Kidney (tissue), 14 donors: ENCODE data around the gene KCNE2. TPM values are rescaled to one million over a fixed set of nuclear protein-coding genes. Genes with fewer than 3 reads are reported as not detected.

ENCODE experiments used
- DNase-seq, 5 donors: peaks; one replicate each; pipeline ENCODE4 v3.0.0-alpha.2; 2013 to 2020
- FAIRE-seq: peaks from 2 replicates; lab custom pipeline; 2012; peaks lifted over from hg19 to GRCh38; lab: Jason Lieb, UNC
- H3K27ac ChIP-seq, 2 donors: one replicate each; pipeline ENCODE4 v1.7.0; 2013; ENCODE audit warnings: low read depth in 2 of 2, low read length in 2 of 2, inconsistent platforms in 1 of 2
- H3K27me3 ChIP-seq: one replicate; pipeline ENCODE4 v1.7.1; 2013; ENCODE audit warnings: low read length, inconsistent platforms; ENCODE audit not compliant: control insufficient read depth, insufficient read depth
- H3K36me3 ChIP-seq, 3 donors: one replicate each; pipeline versions ENCODE4 v1.7.0 to v1.7.1; 2013; ENCODE audit warnings: low read length in 3 of 3, control low read depth in 1 of 3, inconsistent platforms in 1 of 3; ENCODE audit not compliant: insufficient read depth in 3 of 3, control insufficient read depth in 2 of 3
- H3K4me1 ChIP-seq, 3 donors: one replicate each; pipeline versions ENCODE4 v1.7.0 to v1.7.1; 2013; ENCODE audit warnings: low read length in 3 of 3, inconsistent platforms in 1 of 3, low read depth in 1 of 3; ENCODE audit not compliant: control insufficient read depth in 2 of 3, insufficient read depth in 2 of 3
- H3K4me3 ChIP-seq, 3 donors: one replicate each; pipeline versions ENCODE4 v1.7.0 to v1.8.1; 2013; ENCODE audit warnings: low read length in 3 of 3, control low read depth in 1 of 3, inconsistent platforms in 1 of 3
- H3K9ac ChIP-seq, 3 donors: one replicate each; pipeline versions ENCODE4 v1.7.0 to v1.7.1; 2013; ENCODE audit warnings: low read length in 3 of 3, control low read depth in 1 of 3, inconsistent platforms in 1 of 3
- H3K9me3 ChIP-seq, 3 donors: one replicate each; pipeline versions ENCODE4 v1.7.0 to v1.7.1; 2013; ENCODE audit warnings: low read length in 3 of 3, control low read depth in 1 of 3, inconsistent platforms in 1 of 3; ENCODE audit not compliant: control insufficient read depth in 2 of 3, insufficient read depth in 1 of 3
- CTCF ChIP-seq: IDR thresholded peaks from 3 replicates; pipeline ENCODE4 v1.5.1; 2012; ENCODE audit warnings: mild to moderate bottlenecking, moderate library complexity, borderline replicate concordance; ENCODE audit not compliant: insufficient read depth; ENCODE audit errors: extremely low read depth
- intact Hi-C: fragments of 100-400 bp; cut with DNase I; formaldehyde crosslinking; loops from one replicate; pipeline ENCODE4 v1.11.1; 2022
- polyA plus RNA-seq: library from polyadenylated mRNA; stranded (reverse); fragments of 350-450 nt; fragmentation: Illumina TruSeq; extraction: RNeasy Lipid Tissue Mini Kit (QIAGEN cat#74804); gene quantifications from one replicate; pipeline ENCODE4 v1.2.3, GENCODE V29; 2014; ENCODE audit warnings: low read depth, low replicate concordance; ENCODE audit not compliant: insufficient read depth
- total RNA-seq: library from RNA; stranded (reverse); fragmentation: NEBNext Ultra II Directional; extraction: Animal tissue kit (Norgen Biotek cat#: 25700); gene quantifications from one replicate; pipeline ENCODE4 v1.2.1, GENCODE V29; 2021
- donor health status: control.
- donor health status: control.
- donor health status: control.
- donor health status: control.
- donor health status: control.
- donor health status: DM: yes; HTN: yes; CAD: no.
- donor health status: Normal renal cell carcinoma (clear cell type).

KCNE2 gene
- total and polyA plus RNA-seq, 2 donors from 2014 or later, result 0.80 TPM; not detected in 1

GRCh38 chr21:34351786-34352241, 12.0 kb upstream of the KCNE2 start:
- peak; percentile 55 for TF ChIP-seq CTCF
- intact Hi-C loops, result no loop called here
- Histone ChIP-seq H3K9me3 (no peaks in the 10 kb centered on the region), H3K27ac (no peak overlapping the region), H3K27me3 (no peaks in the 10 kb centered on the region), H3K4me1 (peaks cover 0 to 2% (median 0%) of the 10 kb centered on the region in 3 donors), H3K36me3 (no peaks in the 10 kb centered on the region), H3K9ac (no peak overlapping the region), H3K4me3 (no peak overlapping the region)
- peak in 4 of 5 donors; percentile 67 to 85 (median 74) for DNase-seq
- peak; percentile 19 for FAIRE-seq

DNA sequence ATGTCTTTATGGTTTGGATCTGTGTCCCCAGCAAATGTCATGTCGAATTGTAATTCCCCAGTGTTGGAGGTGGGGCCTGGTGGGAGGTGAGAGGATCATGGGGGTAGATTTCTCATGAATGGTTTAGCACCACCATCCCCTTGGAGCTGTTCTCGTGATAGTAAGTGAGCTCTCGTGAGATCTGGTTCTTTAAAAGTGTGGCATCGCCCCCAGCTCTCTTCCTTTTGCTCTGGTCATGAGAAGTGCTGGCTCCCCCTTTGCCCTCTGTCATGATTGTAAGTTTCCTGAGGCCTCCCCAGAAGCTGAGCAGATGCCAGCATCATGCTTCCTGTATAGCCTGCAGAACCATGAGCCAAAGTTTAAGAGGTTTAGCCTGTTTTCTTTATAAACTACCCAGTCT, 11.2 kb upstream of the KCNE2 start:
- no peak overlapping the region for H3K4me3 ChIP-seq
- H3K27me3 ChIP-seq, result no peaks in the 10 kb centered on the region
- DNase-seq (no peak), FAIRE-seq (no peak)
- no peaks in the 10 kb centered on the region for H3K36me3 ChIP-seq
- peaks cover 0 to 2% (median 0%) of the 10 kb centered on the region in 3 donors for H3K4me1 ChIP-seq
- H3K9me3 ChIP-seq, result no peaks in the 10 kb centered on the region
- intact Hi-C loops, result no loop called here
- H3K27ac ChIP-seq, result no peak overlapping the region
- H3K9ac ChIP-seq, result no peak overlapping the region
- TF ChIP-seq CTCF, result no peak

GRCh38 chr21:34353182-34353581, 10.6 kb upstream of the KCNE2 start:
- FAIRE-seq, result no peak
- no peak for DNase-seq
- Histone ChIP-seq H3K9me3 (no peaks in the 10 kb centered on the region), H3K4me3 (no peak overlapping the region), H3K27ac (no peak overlapping the region), H3K9ac (no peak overlapping the region), H3K27me3 (no peaks in the 10 kb centered on the region), H3K4me1 (peaks cover 0 to 2% (median 0%) of the 10 kb centered on the region in 3 donors), H3K36me3 (no peaks in the 10 kb centered on the region)
- intact Hi-C loops, result no loop called here
- no peak for TF ChIP-seq CTCF

DNA sequence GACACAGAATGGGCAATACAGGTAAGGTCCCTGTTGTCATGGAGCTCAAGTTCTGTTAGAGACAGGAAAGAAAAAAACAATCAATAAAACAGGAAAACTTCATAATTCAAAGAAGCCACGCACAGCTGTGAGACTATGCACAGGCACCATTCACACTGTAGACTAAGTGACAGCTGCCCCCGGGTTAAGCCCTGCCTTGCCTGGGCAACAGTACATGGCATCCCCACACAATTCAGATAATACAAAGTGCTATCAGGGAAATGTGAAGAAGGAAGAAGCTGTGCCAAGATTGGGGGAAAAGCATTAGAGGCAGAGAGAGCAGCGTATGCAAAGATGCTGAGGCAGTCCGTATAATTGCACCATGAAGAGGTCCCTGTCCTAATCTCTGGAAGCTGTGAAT, 9.0 kb upstream of the KCNE2 start:
- no peaks in the 10 kb centered on the region for H3K36me3 ChIP-seq
- no peaks in the 10 kb centered on the region for H3K4me1 ChIP-seq
- no peaks in the 10 kb centered on the region for H3K9me3 ChIP-seq
- no peak overlapping the region for H3K27ac ChIP-seq
- no peak for FAIRE-seq
- DNase-seq, result peak in 1 of 5 donors; percentile 3
- H3K9ac ChIP-seq, result no peak overlapping the region
- TF ChIP-seq CTCF, result no peak
- H3K4me3 ChIP-seq, result no peak overlapping the region
- intact Hi-C loops, result no loop called here
- no peaks in the 10 kb centered on the region for H3K27me3 ChIP-seq
